Activated T-cell treated with anti-CD3 and anti-CD28 coated beads for 1 hour (primary cell): Measurements from ENCODE around the gene TFR2.

Source experiments
- DNase-seq: peaks from one replicate; pipeline ENCODE4 v3.0.0-alpha.2; 2020; ENCODE audit warnings: low read depth

TFR2 gene

GRCh38 chr7:100641463-100641859, at the start of gene TFR2:
TFR2 (minus strand) TSS chr7:100641552; CDS start chr7:100641509, 43 bp downstream.
- no peak for DNase-seq

GRCh38 chr7:100689230-100690135, 48.1 kb upstream of the TFR2 start:
- DNase-seq: no peak

- DNase-seq: no peak
Observed at GRCh38 chr7:100688326-100688860, 47.0 kb upstream of the TFR2 start.

GRCh38 chr7:100687751-100688300, 46.5 kb upstream of the TFR2 start:
- no peak for DNase-seq

GRCh38 chr7:100687261-100687660, 45.9 kb upstream of the TFR2 start:
- no peak for DNase-seq

- no peak for DNase-seq
Observed at GRCh38 chr7:100686822-100687211, 45.5 kb upstream of the TFR2 start.

- no peak for DNase-seq
Observed at GRCh38 chr7:100686201-100686821, 45.0 kb upstream of the TFR2 start.

- DNase-seq: no peak
Observed at GRCh38 chr7:100685631-100686145, 44.3 kb upstream of the TFR2 start.

GRCh38 chr7:100685049-100685605, 43.8 kb upstream of the TFR2 start:
- DNase-seq: no peak

- DNase-seq: no peak
Observed at GRCh38 chr7:100684534-100685042, 43.2 kb upstream of the TFR2 start.

GRCh38 chr7:100683659-100684533, 42.5 kb upstream of the TFR2 start:
- no peak for DNase-seq

GRCh38 chr7:100682991-100683658, 41.8 kb upstream of the TFR2 start:
- no peak for DNase-seq

GRCh38 chr7:100682228-100682741, 40.9 kb upstream of the TFR2 start:
- no peak for DNase-seq

- no peak for DNase-seq
Observed at GRCh38 chr7:100681491-100682227, 40.3 kb upstream of the TFR2 start.

- DNase-seq: no peak
Observed at GRCh38 chr7:100680576-100681271, 39.4 kb upstream of the TFR2 start.

GRCh38 chr7:100679927-100680575, 38.7 kb upstream of the TFR2 start:
- no peak for DNase-seq

GRCh38 chr7:100679129-100679926, 38.0 kb upstream of the TFR2 start:
- no peak for DNase-seq
